Measurements from ENCODE around the gene JAM3. TPM values are rescaled to one million over a fixed set of nuclear protein-coding genes. Genes with fewer than 3 reads are reported as not detected.

JAM3 gene
- total RNA-seq, 2 experiments from 2014 or later, result 24.9 to 26.8 TPM

- Mint-ChIP-seq H3K4me1 (ENCODE audit: low read depth) (peaks cover 14% of the 10 kb centered on the region), H3K27ac (no peak overlapping the region), H3K9me3 (no peaks in the 10 kb centered on the region), H3K4me3 (peak overlapping the region; percentile 16), H3K36me3 (ENCODE audit: low read depth) (peaks cover 4% of the 10 kb centered on the region), H3K27me3 (peaks cover 34% of the 10 kb centered on the region)
- DNase-seq, result peak; percentile 10
- intact Hi-C loops (cut with micrococcal nuclease), result no loop called here
- ChIA-PET CTCF (interaction anchor here (0.7 to 1.7 kb wide), 4 partner anchors 74 to 459 kb away, joined by 3 to 6 read pairs (median 4); no protein-coding TSS in a partner anchor), POLR2A (interaction anchor here (1.1 kb wide), 2 partner anchors 51 to 62 kb away, joined by 3 read pairs; no protein-coding TSS in a partner anchor)
- ATAC-seq, result no peak
- TF ChIP-seq CTCF (IDR thresholded peaks at IDR 0.05), result no peak
Measured at GRCh38 chr11:134124660-134125451, 56.0 kb downstream of the JAM3 start.

GRCh38 chr11:134125507-134125906 lies 56.6 kb downstream of the JAM3 start:
- intact Hi-C loops (cut with micrococcal nuclease), result no loop called here
- Mint-ChIP-seq H3K27me3 (peaks cover 34% of the 10 kb centered on the region), H3K4me3 (no peak overlapping the region), H3K4me1 (ENCODE audit: low read depth) (peaks cover 14% of the 10 kb centered on the region), H3K27ac (no peak overlapping the region), H3K9me3 (no peaks in the 10 kb centered on the region), H3K36me3 (ENCODE audit: low read depth) (peaks cover 4% of the 10 kb centered on the region)
- no peak for DNase-seq
- POLR2A ChIA-PET, result interaction anchor here (0.7 to 1.1 kb wide), 3 partner anchors 51 to 63 kb away, joined by 3 read pairs; no protein-coding TSS in a partner anchor
- ATAC-seq, result no peak
- no peak for TF ChIP-seq CTCF (IDR thresholded peaks at IDR 0.05)
- CTCF ChIA-PET, result interaction anchor here (0.7 to 1.7 kb wide), 4 partner anchors 75 to 458 kb away, joined by 3 to 6 read pairs (median 4); no protein-coding TSS in a partner anchor

GRCh38 chr11:134126217-134126822 lies 57.4 kb downstream of the JAM3 start:
- peak; percentile 33 for DNase-seq
- ATAC-seq, result peak; percentile 77
- intact Hi-C loops (cut with micrococcal nuclease), result no loop called here
- Mint-ChIP-seq H3K4me1 (ENCODE audit: low read depth) (peaks cover 14% of the 10 kb centered on the region), H3K9me3 (peaks cover 4% of the 10 kb centered on the region), H3K27ac (no peak overlapping the region), H3K36me3 (ENCODE audit: low read depth) (peaks cover 10% of the 10 kb centered on the region), H3K4me3 (no peak overlapping the region), H3K27me3 (peaks cover 30% of the 10 kb centered on the region)
- ChIA-PET POLR2A (interaction anchor here (0.7 kb wide), 1 partner anchor 57 kb away, joined by 3 read pairs; no protein-coding TSS in a partner anchor), CTCF (interaction anchor here (1.3 kb wide), 1 partner anchor 76 kb away, joined by 6 read pairs; no protein-coding TSS in a partner anchor)
- no peak for TF ChIP-seq CTCF (IDR thresholded peaks at IDR 0.05)

- CTCF ChIA-PET, result no interaction called here
- no peak for TF ChIP-seq CTCF (IDR thresholded peaks at IDR 0.05)
Measured at GRCh38 chr11:134131628-134132244, 62.9 kb downstream of the JAM3 start.

More at GRCh38 chr11:134131628-134132244, 62.9 kb downstream of the JAM3 start:
- ATAC-seq (no peak), DNase-seq (no peak)
- Mint-ChIP-seq H3K4me1 (ENCODE audit: low read depth) (no peaks in the 10 kb centered on the region), H3K27me3 (no peaks in the 10 kb centered on the region), H3K4me3 (no peak overlapping the region), H3K27ac (no peak overlapping the region), H3K36me3 (ENCODE audit: low read depth) (peaks cover 21% of the 10 kb centered on the region), H3K9me3 (peaks cover 18% of the 10 kb centered on the region)
- POLR2A ChIA-PET, result no interaction called here
- intact Hi-C loops (cut with micrococcal nuclease), result no loop called here
